ENCODE results near the gene NCL. TPM values are rescaled to one million over a fixed set of nuclear protein-coding genes. Genes with fewer than 3 reads are reported as not detected.

The NCL gene
- total and polyA plus RNA-seq, 2 of the 4 experiments (the other 2 are of a cell fraction): 267 to 289 TPM

- DNase-seq (no peak), ATAC-seq (ENCODE audit: low read depth) (no peak)
- Histone ChIP-seq H3K23ac (ENCODE audit: low read depth, low read length) (peak overlapping the region; percentile 60; the same call in 1 of the 2 replicates), H2AFZ (replicated peaks; ENCODE audit: low read length, poor library complexity) (no peak overlapping the region), H4K8ac (ENCODE audit: low read depth in 2 of 2, low read length in 2 of 2) (no peak overlapping the region; a peak in 1 of 4 replicates), H3K27ac (ENCODE audit: insufficient read depth, low read length) (no peak overlapping the region), H4K5ac (ENCODE audit: low read depth, low read length) (no peak overlapping the region), H3K4me3 (ENCODE audit: insufficient read depth, low read depth, low read length) (no peak overlapping the region), H3K56ac (ENCODE audit: extremely low read depth, insufficient read depth, low read length) (no peak overlapping the region; the same call in 1 of the 2 replicates), H3K4me1 (ENCODE audit: control insufficient read depth, insufficient read depth, low read length) (peaks cover 3% of the 10 kb centered on the region; the same call in 1 of the 2 replicates), H3K79me1 (ENCODE audit: low read depth in 1 of 2, low read length in 2 of 2) (no peaks in the 10 kb centered on the region), H3K14ac (replicated peaks; ENCODE audit: low read depth, low read length) (peak overlapping the region; percentile 87; the same call in 1 of the 2 replicates), H3K4ac (ENCODE audit: low read depth, low read length) (peak overlapping the region; percentile 66; the same call in 1 of the 2 replicates), H2BK20ac (ENCODE audit: low read depth, low read length) (0 out of 2 replicates have a peak overlapping the region, but pooled peaks have one; percentile 83), H3K4me2 (ENCODE audit: low read depth, low read length) (no peak overlapping the region), H3K9me1 (ENCODE audit: insufficient read depth, low read length) (no peaks in the 10 kb centered on the region), H2AK9ac (replicated peaks; ENCODE audit: low read depth, low read length, poor library complexity) (no peak overlapping the region), H2BK5ac (ENCODE audit: low read depth, low read length, poor library complexity, severe bottlenecking) (no peak overlapping the region), H4K91ac (ENCODE audit: insufficient read depth, low read depth, low read length) (no peak overlapping the region), H3K18ac (ENCODE audit: low read depth, low read length) (no peak overlapping the region), H2BK120ac (ENCODE audit: low read depth, low read length) (peak overlapping the region; percentile 33), H4K20me1 (ENCODE audit: insufficient read depth, low read length) (no peaks in the 10 kb centered on the region), H3K9ac (ENCODE audit: low read depth, low read length) (no peak overlapping the region), H2BK15ac (ENCODE audit: low read depth, low read length) (peak overlapping the region; percentile 84; the same call in 1 of the 3 replicates), H3K9me3 (ENCODE audit: control insufficient read depth, insufficient read depth, low read length) (no peaks in the 10 kb centered on the region), H3K36me3 (ENCODE audit: control insufficient read depth, insufficient read depth, low read length) (no peaks in the 10 kb centered on the region), H3K27me3 (ENCODE audit: control insufficient read depth, insufficient read depth, low read length) (no peaks in the 10 kb centered on the region), H2AK5ac (ENCODE audit: low read depth, low read length) (peak overlapping the region; percentile 5; the same call in 1 of the 2 replicates)
- in situ Hi-C loops (cut with MboI; ENCODE audit: low sequenced_read_pairs): loop anchor here (5.0 to 10.0 kb wide), 3 partner anchors 114 to 306 kb away; no protein-coding TSS in a partner anchor
- dilution Hi-C loops (cut with HindIII; ENCODE audit: low sequenced_read_pairs, unreplicated experiment): no loop called here
- ChIA-PET POLR2A (ENCODE audit: unreplicated experiment) (no interaction called here), CTCF (interaction anchor here (1.3 to 1.9 kb wide), 4 partner anchors 9 to 123 kb away, joined by 3 to 7 read pairs (median 4); no protein-coding TSS in a partner anchor)
- intact Hi-C loops (cut with micrococcal nuclease): no loop called here
- no TSS peak for BruUV-seq (replicated peaks)
- WGBS, 2 experiments (ENCODE audit: extremely low coverage in 2 of 2, insufficient read length in 1 of 2): no CpG with 5 or more reads among the region's 3 CpGs
- TF ChIP-seq MAFK (IDR thresholded peaks at IDR 0.05; ENCODE audit: low read depth, low read length): no peak
- TF ChIP-seq, protein P1, sequence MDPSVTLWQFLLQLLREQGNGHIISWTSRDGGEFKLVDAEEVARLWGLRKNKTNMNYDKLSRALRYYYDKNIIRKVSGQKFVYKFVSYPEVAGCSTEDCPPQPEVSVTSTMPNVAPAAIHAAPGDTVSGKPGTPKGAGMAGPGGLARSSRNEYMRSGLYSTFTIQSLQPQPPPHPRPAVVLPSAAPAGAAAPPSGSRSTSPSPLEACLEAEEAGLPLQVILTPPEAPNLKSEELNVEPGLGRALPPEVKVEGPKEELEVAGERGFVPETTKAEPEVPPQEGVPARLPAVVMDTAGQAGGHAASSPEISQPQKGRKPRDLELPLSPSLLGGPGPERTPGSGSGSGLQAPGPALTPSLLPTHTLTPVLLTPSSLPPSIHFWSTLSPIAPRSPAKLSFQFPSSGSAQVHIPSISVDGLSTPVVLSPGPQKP (IDR thresholded peaks at IDR 0.05; ENCODE audit: borderline replicate concordance, low read depth, low read length): no peak
- TF ChIP-seq BHLHE40 (IDR thresholded peaks at IDR 0.05; ENCODE audit: low read depth, low read length): no peak
- TF ChIP-seq RCOR1 (IDR thresholded peaks at IDR 0.05; ENCODE audit: insufficient replicate concordance, low read length): no peak
- no peak for TF ChIP-seq RFX5 (IDR thresholded peaks at IDR 0.05; ENCODE audit: low read depth, low read length)
- TF ChIP-seq MAZ (IDR thresholded peaks at IDR 0.05; ENCODE audit: borderline replicate concordance, low read depth, low read length): no peak
- TF ChIP-seq POLR2A (IDR thresholded peaks at IDR 0.05; ENCODE audit: low read depth, low read length): no peak
- no peak for TF ChIP-seq NFE2L2 (IDR thresholded peaks at IDR 0.05; ENCODE audit: low read depth, low read length)
- TF ChIP-seq CTCF (conservative IDR thresholded peaks at IDR 0.05; ENCODE audit: low read depth, low read length): no peak
- TF ChIP-seq SMC3 (IDR thresholded peaks at IDR 0.05; ENCODE audit: low read depth, low read length): no peak
- no peak for TF ChIP-seq RAD21 (IDR thresholded peaks at IDR 0.05; ENCODE audit: low read length)
- no peak for TF ChIP-seq CEBPB (IDR thresholded peaks at IDR 0.05; ENCODE audit: low read depth, low read length)
- no peak for TF ChIP-seq MXI1 (IDR thresholded peaks at IDR 0.05; ENCODE audit: borderline replicate concordance, low read depth, low read length)
- TF ChIP-seq, protein P2, sequence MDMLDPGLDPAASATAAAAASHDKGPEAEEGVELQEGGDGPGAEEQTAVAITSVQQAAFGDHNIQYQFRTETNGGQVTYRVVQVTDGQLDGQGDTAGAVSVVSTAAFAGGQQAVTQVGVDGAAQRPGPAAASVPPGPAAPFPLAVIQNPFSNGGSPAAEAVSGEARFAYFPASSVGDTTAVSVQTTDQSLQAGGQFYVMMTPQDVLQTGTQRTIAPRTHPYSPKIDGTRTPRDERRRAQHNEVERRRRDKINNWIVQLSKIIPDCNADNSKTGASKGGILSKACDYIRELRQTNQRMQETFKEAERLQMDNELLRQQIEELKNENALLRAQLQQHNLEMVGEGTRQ (IDR thresholded peaks at IDR 0.05; ENCODE audit: low read depth, low read length): no peak
- TF ChIP-seq FOS (IDR thresholded peaks at IDR 0.05; ENCODE audit: low read depth, low read length): no peak
Observed at GRCh38 chr2:231411237-231411636, 53.0 kb downstream of the NCL start.
